Mesodermal cell (in vitro differentiated cells): ENCODE data around the gene ADGRV1.

ENCODE experiments used
- H3K27ac ChIP-seq: 2 replicates; pipeline ENCODE4 v1.7.0; 2013; ENCODE audit warnings: mild to moderate bottlenecking, low read depth, low read length, moderate library complexity; ENCODE audit not compliant: severe bottlenecking
- H3K36me3 ChIP-seq: 2 replicates; pipeline ENCODE4 v1.7.1; 2013; ENCODE audit warnings: mild to moderate bottlenecking, low read length, moderate library complexity; ENCODE audit not compliant: control insufficient read depth, insufficient read depth
- H3K4me1 ChIP-seq: one replicate; pipeline ENCODE4 v1.7.1; 2013; ENCODE audit warnings: mild to moderate bottlenecking, low read length; ENCODE audit not compliant: insufficient read depth, control insufficient read depth, poor library complexity, severe bottlenecking
- H3K4me3 ChIP-seq: 2 replicates; pipeline ENCODE4 v1.7.0; 2013; ENCODE audit warnings: low read length, control low read depth, mild to moderate bottlenecking; ENCODE audit not compliant: insufficient read depth, poor library complexity, severe bottlenecking; ENCODE audit errors: extremely low read depth
- H3K9me3 ChIP-seq: 2 replicates; pipeline ENCODE4 v1.7.1; 2013; ENCODE audit warnings: mild to moderate bottlenecking, low read length, moderate library complexity; ENCODE audit not compliant: control insufficient read depth
- WGBS, 2 experiments: methylation state at CpG; one replicate each; pipeline ENCODE4 v1.1.5; 2013; ENCODE audit warnings: missing lambda C conversion rate in 2 of 2; ENCODE audit not compliant: insufficient coverage in 2 of 2; 5-methylcytosine and 5-hydroxymethylcytosine counted together

The ADGRV1 gene

GRCh38 chr5:90621848-90622247, 63.3 kb downstream of the ADGRV1 start:
- H3K4me1 ChIP-seq = no peaks in the 10 kb centered on the region
- 92 to 95% methylated on average over 2 to 3 of the region's 3 CpGs for WGBS, 2 experiments
- no peaks in the 10 kb centered on the region for H3K9me3 ChIP-seq
- no peaks in the 10 kb centered on the region for H3K36me3 ChIP-seq
- no peak overlapping the region for H3K4me3 ChIP-seq
- H3K27ac ChIP-seq = peak overlapping the region; percentile 5

DNA sequence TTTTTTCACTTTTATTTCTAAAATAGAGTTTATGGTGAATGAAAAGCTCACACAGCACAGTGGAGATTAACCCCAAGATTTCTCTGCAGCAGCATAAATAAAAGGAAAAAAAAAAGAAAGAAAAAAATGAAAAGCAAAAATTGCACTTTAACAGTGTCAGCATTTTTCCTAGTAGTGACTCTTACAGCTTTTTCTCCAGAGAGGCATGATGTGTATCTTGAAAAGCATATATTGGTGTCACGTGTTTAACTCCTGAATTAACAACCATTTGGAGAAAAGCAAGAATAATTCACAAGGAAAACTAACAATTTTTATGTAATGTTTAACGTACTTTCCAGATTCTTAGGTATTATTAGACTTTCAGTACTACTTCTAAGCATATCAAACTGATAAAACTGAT, 67.9 kb downstream of the ADGRV1 start:
- peaks cover under 1% of the 10 kb centered on the region for H3K4me1 ChIP-seq
- H3K4me3 ChIP-seq = no peak overlapping the region
- H3K27ac ChIP-seq = no peak overlapping the region
- no peaks in the 10 kb centered on the region for H3K9me3 ChIP-seq
- no peaks in the 10 kb centered on the region for H3K36me3 ChIP-seq
- WGBS, 2 experiments = no CpG with 5 or more reads among the region's 2 CpGs

GRCh38 chr5:90628492-90628891, 69.9 kb downstream of the ADGRV1 start:
- Histone ChIP-seq H3K4me3 (no peak overlapping the region), H3K9me3 (no peaks in the 10 kb centered on the region), H3K36me3 (no peaks in the 10 kb centered on the region), H3K27ac (no peak overlapping the region), H3K4me1 (peaks cover 5% of the 10 kb centered on the region)
- WGBS, 2 experiments = 87 to 89% methylated on average over 2 of the region's 6 CpGs

DNA sequence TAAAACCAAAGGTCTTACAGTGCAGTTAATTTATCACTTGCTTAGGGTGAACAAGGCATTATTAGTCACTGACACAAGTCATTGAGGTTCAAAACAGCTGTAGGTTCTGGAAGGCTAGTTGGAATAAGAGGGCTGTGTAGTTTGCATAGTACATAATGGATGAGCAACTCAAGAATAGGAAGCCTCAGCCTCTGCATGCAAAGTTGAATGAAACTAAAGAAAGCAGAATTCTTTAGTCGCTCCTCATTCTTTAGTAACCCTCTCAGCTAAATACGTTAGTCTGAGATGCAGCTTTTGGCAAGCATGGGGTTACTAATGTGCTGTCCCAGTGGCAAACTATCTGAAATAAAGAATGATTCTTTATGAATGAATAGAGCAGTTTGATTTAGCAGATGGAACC, 74.2 kb downstream of the ADGRV1 start:
- no peaks in the 10 kb centered on the region for H3K36me3 ChIP-seq
- no peak overlapping the region for H3K4me3 ChIP-seq
- H3K4me1 ChIP-seq = peaks cover 5% of the 10 kb centered on the region
- 69% methylated on average over 2 of the region's 2 CpGs; no CpG with 5 or more reads in 1 of the 2 experiments for WGBS, 2 experiments
- H3K9me3 ChIP-seq = no peaks in the 10 kb centered on the region
- H3K27ac ChIP-seq = no peak overlapping the region

DNA sequence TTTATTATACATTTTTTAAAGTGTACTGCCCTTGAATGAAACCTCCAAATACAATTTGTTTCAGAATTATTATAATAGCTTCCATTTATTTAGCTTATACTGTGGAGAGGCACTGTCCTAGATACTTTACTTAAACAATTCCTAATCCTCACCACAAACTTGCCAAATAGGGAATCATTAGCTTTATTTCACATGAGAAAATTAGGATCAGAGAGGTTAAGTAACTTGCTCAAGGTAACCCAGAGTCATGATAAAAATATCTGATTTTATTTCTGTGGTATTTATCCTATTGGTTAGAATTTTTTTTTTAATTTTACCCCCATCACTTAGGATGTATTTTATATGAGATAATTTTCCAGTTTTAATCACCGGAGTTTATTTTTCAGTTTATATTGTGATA, 78.4 kb downstream of the ADGRV1 start:
- Histone ChIP-seq H3K4me1 (peaks cover under 1% of the 10 kb centered on the region), H3K4me3 (no peak overlapping the region), H3K9me3 (no peaks in the 10 kb centered on the region), H3K36me3 (no peaks in the 10 kb centered on the region), H3K27ac (no peak overlapping the region)
- no CpG with 5 or more reads among the region's 1 CpG for WGBS, 2 experiments

DNA sequence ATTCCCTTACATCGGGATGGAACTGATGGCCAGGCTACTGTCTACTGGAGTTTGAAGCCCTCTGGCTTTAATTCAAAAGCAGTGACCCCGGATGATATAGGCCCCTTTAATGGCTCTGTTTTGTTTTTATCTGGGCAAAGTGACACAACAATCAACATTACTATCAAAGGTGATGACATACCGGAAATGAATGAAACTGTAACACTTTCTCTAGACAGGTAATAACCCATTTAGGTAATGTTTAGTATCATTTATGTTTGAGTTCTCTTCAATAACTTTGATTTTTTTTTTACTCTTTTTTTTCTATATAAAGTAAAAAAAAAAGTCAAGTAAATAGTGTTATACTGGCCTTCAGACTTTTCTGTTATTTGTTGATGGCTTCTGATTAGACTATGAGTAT, 79.1 kb downstream of the ADGRV1 start:
- no peak overlapping the region for H3K4me3 ChIP-seq
- H3K9me3 ChIP-seq = no peaks in the 10 kb centered on the region

GRCh38 chr5:90638878-90639277, 80.3 kb downstream of the ADGRV1 start:
- H3K9me3 ChIP-seq = no peaks in the 10 kb centered on the region
- no peak overlapping the region for H3K27ac ChIP-seq
- H3K4me1 ChIP-seq = peaks cover 2% of the 10 kb centered on the region
- WGBS, 2 experiments = 83 to 93% methylated on average over 1 to 3 of the region's 6 CpGs
- no peak overlapping the region for H3K4me3 ChIP-seq
- H3K36me3 ChIP-seq = no peaks in the 10 kb centered on the region

More for the DNA sequence above, 79.1 kb downstream of the ADGRV1 start:
- no peaks in the 10 kb centered on the region for H3K36me3 ChIP-seq
- no peaks in the 10 kb centered on the region for H3K4me1 ChIP-seq
- H3K27ac ChIP-seq = no peak overlapping the region
- WGBS, 2 experiments = no CpG with 5 or more reads among the region's 3 CpGs

DNA sequence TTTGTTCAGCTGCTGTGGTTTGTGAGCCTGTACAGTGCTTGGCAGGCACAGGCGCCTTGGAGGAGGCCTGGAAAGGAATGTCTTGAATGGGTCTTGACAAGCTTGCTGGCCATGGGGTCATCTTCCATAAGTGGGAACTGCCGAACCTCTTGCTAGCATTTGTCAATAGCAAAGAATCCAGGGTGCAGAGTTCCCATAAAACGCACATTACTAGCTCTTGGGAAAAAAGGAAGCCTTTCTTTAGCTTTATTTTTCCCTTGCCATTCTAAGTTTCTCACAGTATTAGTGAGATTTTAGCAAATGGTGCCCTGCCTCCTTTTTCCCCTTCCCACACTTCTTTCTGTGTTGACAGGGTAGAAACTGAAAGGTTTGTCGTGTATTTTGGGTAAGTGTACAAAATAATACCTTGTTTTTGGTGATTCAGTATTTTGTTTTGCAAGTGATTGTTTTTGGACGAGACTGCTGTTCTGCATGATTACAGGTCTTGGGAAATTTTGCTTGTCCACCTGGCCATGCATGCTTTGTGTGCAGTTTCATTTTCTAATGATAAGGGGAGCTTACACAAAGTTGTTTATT, 82.0 kb downstream of the ADGRV1 start:
- no peaks in the 10 kb centered on the region for H3K9me3 ChIP-seq
- peaks cover 10% of the 10 kb centered on the region for H3K4me1 ChIP-seq
- WGBS, 2 experiments = 82 to 91% methylated on average over 4 of the region's 5 CpGs
- H3K27ac ChIP-seq = no peak overlapping the region
- no peak overlapping the region for H3K4me3 ChIP-seq
- H3K36me3 ChIP-seq = no peaks in the 10 kb centered on the region

GRCh38 chr5:90641528-90641927, 82.9 kb downstream of the ADGRV1 start:
- H3K27ac ChIP-seq = no peak overlapping the region
- H3K4me3 ChIP-seq = no peak overlapping the region
- WGBS, 2 experiments = 100% methylated on average over 1 of the region's 3 CpGs; no CpG with 5 or more reads in 1 of the 2 experiments
- H3K36me3 ChIP-seq = no peaks in the 10 kb centered on the region
- H3K9me3 ChIP-seq = no peaks in the 10 kb centered on the region
- peaks cover 10% of the 10 kb centered on the region for H3K4me1 ChIP-seq

DNA sequence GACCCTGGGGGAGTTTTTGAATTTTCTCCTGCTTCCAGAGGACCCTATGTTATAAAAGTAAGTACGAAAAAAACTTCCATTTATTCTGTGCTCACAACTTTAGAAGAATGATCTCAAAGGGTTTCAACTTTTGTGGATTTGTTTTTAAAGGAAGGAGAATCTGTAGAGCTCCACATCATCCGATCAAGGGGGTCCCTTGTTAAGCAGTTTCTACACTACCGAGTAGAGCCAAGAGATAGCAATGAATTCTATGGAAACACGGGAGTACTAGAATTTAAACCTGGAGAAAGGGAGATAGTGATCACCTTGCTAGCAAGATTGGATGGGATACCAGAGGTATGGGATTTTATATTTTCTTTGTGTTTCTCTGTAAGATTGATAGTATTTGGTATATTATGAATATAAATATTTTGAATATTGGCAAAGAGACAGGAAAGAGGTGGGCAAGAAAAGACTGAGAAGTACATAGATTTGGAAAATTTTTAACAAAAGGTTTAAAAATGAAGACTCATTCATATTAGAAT, 84.2 kb downstream of the ADGRV1 start:
- 94 to 96% methylated on average over 3 of the region's 4 CpGs for WGBS, 2 experiments
- Histone ChIP-seq H3K27ac (no peak overlapping the region), H3K9me3 (no peaks in the 10 kb centered on the region), H3K4me3 (no peak overlapping the region), H3K36me3 (no peaks in the 10 kb centered on the region), H3K4me1 (peaks cover 10% of the 10 kb centered on the region)

GRCh38 chr5:90644132-90644531, 85.5 kb downstream of the ADGRV1 start:
- H3K4me3 ChIP-seq = no peak overlapping the region
- peaks cover 10% of the 10 kb centered on the region for H3K4me1 ChIP-seq
- H3K9me3 ChIP-seq = no peaks in the 10 kb centered on the region
- no peaks in the 10 kb centered on the region for H3K36me3 ChIP-seq
- no CpG with 5 or more reads among the region's 4 CpGs for WGBS, 2 experiments
- no peak overlapping the region for H3K27ac ChIP-seq
